GM13976 (cell line): ENCODE data around the gene NPPC.

ENCODE experiments used
- DNase-seq: peaks from one replicate; pipeline ENCODE4 v3.0.0; 2012; ENCODE audit warnings: low spot score
- in situ Hi-C: fragments of 300-500 bp; cut with MboI; formaldehyde crosslinking; loops from one replicate; pipeline ENCODE4 v1.12.0; 2022; ENCODE audit warnings: low sequenced_read_pairs, mixed read lengths, inconsistent platforms; ENCODE audit not compliant: unreplicated experiment
- TF ChIP-seq, protein P1 (sequence below): IDR thresholded peaks from 2 replicates; pipeline ENCODE4 v1.5.1; 2012; ENCODE audit warnings: borderline replicate concordance, mild to moderate bottlenecking; ENCODE audit not compliant: insufficient read depth; ENCODE audit errors: extremely low read depth, missing control alignments, control extremely low read depth

Gene NPPC

GRCh38 chr2:231907765-231908164 is 18.4 kb downstream of the NPPC start:
- TF ChIP-seq, protein P1, sequence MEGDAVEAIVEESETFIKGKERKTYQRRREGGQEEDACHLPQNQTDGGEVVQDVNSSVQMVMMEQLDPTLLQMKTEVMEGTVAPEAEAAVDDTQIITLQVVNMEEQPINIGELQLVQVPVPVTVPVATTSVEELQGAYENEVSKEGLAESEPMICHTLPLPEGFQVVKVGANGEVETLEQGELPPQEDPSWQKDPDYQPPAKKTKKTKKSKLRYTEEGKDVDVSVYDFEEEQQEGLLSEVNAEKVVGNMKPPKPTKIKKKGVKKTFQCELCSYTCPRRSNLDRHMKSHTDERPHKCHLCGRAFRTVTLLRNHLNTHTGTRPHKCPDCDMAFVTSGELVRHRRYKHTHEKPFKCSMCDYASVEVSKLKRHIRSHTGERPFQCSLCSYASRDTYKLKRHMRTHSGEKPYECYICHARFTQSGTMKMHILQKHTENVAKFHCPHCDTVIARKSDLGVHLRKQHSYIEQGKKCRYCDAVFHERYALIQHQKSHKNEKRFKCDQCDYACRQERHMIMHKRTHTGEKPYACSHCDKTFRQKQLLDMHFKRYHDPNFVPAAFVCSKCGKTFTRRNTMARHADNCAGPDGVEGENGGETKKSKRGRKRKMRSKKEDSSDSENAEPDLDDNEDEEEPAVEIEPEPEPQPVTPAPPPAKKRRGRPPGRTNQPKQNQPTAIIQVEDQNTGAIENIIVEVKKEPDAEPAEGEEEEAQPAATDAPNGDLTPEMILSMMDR, result no peak
- DNase-seq, result no peak
- in situ Hi-C loops, result no loop called here

- TF ChIP-seq, protein P1, result no peak
- in situ Hi-C loops, result no loop called here
- DNase-seq, result no peak
These were observed 21.2 kb downstream of the NPPC start for GRCh38 chr2:231905026-231905425.

DNA sequence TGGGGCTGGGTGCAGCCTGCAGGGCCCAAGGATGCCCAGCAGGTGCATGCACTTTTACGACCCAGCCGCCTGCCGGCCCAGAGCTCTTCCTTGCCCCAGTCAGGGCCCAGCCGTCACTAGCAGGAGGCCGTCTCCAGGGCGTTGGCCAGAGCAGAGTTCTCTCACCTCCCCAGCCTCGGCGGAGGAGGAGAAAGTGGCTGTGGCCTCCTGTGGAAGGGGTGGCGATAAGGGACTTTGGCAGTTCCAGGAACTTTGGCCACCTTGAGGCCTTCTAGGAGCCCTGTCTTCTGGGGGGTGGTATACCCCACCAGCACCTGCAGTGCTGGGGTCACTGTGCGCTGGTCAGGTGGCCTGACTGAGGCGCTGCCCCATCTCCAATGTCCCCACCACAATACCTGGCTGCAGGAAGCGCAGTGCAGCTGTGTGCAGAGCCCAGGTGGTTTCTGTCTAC is 22.0 kb downstream of the NPPC start:
- TF ChIP-seq, protein P1, result no peak
- in situ Hi-C loops, result no loop called here
- DNase-seq, result no peak

DNA sequence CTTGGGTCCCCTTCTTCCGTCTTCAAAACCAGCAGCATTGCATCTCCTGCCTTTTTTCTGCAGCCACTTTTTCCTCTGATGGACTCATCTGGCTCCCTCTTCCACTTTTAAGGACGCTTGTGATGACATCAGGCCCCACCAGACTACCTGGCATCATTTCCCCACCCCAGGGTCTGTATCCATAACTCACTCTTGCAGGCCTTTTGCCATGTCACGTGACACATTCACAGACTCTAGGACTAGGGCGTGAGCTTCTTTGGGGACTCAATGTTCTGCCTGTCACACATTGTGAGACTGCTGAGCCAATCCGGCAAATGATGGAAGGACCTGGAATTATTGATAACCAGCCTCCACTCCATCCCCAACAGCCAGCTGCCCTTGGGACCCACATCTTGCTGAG is 23.6 kb downstream of the NPPC start:
- in situ Hi-C loops, result no loop called here
- TF ChIP-seq, protein P1, result no peak

DNA sequence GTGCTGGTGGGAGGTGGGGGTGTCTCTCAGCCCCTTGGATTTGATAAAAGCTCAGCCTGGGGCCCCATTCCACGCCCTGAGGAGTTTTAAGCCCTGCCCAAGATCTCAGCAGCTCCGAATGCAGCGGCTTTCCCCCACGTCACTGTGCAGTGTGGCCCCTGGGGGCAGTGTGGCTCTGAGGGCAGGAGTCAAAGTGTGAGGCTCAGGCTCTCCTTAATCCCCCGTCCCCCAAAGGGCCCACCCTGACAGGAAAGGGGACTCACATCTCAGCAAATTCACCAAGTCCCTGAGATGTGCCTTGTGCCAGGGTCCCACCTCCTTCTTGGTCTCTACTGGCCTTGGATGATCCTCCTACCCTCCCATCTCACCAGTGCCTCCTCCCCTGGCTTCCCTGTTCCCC is 25.2 kb downstream of the NPPC start:
- in situ Hi-C loops, result no loop called here
- no peak for DNase-seq
- TF ChIP-seq, protein P1, result no peak

More for the DNA sequence above, 23.6 kb downstream of the NPPC start:
- no peak for DNase-seq

DNA sequence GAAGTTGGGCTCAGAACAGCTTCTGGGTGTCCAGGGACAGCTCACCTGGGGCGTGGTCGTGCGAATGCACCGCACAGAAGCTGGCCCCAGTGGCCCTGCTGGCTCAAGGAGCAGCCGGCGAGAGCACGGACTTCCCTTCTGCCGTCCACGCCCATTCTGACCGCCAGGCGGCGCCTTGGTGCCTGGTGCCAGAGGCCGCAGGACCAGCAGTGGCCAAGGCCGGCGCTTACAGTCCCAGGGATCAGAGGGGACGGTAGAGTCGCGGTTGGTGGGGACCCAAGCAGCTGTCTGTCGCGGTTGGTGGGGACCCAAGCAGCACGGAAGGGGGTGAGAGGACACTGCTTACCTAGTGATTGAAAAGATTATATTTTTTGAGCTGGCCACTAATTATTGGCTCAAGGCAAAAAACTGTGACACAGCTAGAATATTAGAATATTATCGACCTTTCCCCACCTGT is 25.7 kb downstream of the NPPC start:
- peak; percentile 88 for DNase-seq
- in situ Hi-C loops, result no loop called here
- TF ChIP-seq, protein P1, result peak; percentile 93
